Lung microvascular endothelial cell (primary cell): ENCODE data around the gene TMEM150C. TPM values are rescaled to one million over a fixed set of nuclear protein-coding genes. Genes with fewer than 3 reads are reported as not detected.
A peak's percentile ranks its signal among the peaks of the same experiment; 100 is the strongest.
"Not testable (repeated sequence)": the region's sequence is repeated elsewhere in the genome, so short reads cannot be mapped to it uniquely, and the experiment has no call there.

Source experiments
- DNase-seq, 2 donors: peaks; one replicate each; pipeline versions ENCODE4 v3.0.0 to v3.0.0-alpha.2; 2010; ENCODE audit warnings: low read depth in 2 of 2
- total RNA-seq: library from RNA; depleted of rRNA; stranded (reverse); fragments of >200 nt; gene quantifications from 2 replicates; pipeline ENCODE4 v1.2.1, GENCODE V29; 2014

The TMEM150C gene
- total RNA-seq, 1 donor from 2014 or later: 5.8 TPM

DNA sequence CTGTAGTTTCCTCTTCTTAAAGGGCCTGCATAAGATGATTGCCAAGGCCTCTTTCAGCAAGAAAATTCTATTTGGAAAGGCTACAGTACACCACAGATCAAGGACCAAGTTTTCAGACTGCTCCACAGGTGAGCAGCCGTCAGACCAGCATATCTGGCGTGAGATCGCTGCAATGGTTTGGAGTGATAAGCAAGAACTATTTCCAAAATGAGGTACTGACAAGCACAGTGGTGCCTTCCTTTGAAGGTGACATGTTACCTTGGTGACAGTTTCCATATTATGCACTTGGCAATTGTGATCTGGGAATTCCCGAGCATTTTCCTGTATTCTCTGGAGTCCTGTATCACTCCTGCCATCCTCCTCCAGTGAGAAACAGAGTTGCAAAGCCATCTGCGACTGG lies 7.3 kb upstream of the TMEM150C start:
- DNase-seq: no peak

DNA sequence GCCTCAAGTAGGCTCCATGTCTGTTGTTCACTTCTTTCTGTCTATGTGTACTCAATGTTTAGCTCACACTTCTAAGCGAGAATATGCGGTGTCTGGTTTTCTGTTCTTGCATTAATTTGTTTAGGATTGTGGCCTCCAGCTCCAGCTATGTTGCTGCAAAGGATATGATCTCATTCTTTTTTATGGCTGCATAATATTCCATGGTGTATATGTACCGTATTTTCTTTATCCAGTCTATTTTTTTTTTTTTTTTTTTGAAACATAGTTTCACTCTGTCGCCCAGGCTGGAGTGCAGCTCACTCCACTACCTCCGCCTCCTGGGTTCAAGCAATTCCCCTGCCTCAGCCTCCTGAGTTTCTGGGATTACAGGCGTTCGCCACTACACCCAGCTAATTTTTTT lies 5.7 kb upstream of the TMEM150C start:
- no peak for DNase-seq

- DNase-seq: no peak
These were observed 721 bp upstream of the TMEM150C start for GRCh38 chr4:82562564-82562854.

GRCh38 chr4:82560853-82561785 lies 669 bp downstream of the TMEM150C start:
- DNase-seq: no peak

GRCh38 chr4:82559735-82560120 lies 2.1 kb downstream of the TMEM150C start:
- no peak for DNase-seq

DNA sequence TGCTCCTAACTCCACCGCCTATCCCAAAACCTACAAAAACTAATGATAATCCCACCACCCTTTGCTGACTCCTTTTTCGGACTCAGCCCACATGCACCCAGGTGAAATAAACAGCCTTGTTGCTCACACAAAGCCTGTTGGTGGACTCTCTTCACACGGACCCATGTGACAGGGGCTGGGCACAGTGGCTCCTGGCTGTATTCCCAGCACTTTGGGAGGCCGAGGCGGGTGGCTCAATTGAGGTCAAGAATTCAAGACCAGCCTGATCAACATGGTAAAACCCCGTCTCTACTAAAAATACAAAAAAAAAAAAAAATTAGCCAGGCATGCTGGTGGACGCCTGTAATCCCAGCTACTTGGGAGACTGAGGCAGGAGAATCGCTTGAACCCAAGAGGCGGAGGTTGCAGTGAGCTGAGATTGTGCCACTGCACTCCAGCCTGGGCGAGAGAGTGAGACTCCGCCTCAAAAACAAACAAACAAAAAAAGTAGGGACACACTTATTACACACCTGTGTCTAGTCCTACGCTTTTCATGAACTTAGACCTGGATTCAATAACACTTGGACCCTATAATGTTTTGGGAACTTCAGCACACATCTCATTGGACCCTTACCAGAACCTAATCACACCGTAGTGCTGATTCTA lies 2.6 kb downstream of the TMEM150C start:
- DNase-seq: not testable (repeated sequence)

DNA sequence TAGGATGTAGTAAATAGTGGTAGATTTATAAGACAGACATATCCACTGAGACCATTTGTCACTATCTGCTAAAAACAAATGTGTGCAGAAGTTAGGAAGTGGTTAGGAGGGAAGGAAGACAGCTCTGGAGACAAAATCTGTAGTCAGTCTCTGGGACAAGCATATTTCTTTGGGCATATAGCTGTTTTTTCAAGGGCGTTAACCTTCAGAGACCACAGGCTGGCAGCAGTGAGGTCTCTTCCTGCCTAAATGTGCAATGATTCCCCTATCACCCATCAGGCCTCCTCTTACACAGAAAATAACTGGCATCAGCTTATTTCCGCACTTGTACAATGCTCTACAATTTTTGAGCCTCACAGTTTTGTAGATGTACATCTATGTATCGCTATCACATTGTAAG lies 6.5 kb downstream of the TMEM150C start:
- DNase-seq: peak in 1 of 2 donors; percentile 4

- no peak for DNase-seq
These were observed 8.8 kb downstream of the TMEM150C start for GRCh38 chr4:82553020-82553419.

DNA sequence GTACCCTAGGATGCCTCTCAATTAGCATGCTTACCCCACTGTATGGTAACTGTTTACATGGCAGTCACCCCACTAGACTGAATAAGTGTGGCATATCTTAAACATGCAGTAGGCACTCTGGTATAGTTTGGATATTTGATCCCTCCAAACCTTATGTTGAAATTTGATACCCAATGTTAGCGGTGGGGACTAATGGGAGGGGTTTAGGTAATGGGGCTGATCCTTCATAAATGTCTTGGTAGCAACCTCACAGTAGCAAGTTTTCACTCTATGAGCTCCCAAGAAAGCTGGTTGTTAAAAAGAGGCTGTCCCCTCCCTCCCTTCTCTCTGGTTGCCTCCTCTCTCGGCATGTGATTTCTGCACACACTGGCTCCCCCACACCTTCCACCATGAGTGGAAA lies 10.1 kb downstream of the TMEM150C start:
- DNase-seq: no peak

GRCh38 chr4:82547850-82548249 lies 13.9 kb downstream of the TMEM150C start:
- not testable (repeated sequence) for DNase-seq

DNA sequence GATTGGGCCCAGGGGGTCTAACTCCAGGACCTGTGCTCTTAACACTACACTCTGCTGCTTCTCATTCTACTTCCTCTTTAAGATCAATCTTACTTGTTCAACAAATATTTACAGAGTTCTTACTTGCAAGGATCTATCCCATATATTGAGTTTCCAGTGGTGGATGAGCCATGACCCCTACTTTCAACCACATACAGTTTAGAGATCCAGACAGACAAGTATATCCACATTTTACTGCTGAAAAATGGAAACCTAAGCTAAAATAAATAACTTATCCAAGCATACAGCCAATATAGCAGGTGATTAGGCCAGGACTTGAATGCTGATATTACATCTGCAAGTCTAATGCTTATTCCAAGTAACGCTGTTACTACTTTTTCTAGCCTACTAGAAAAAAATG lies 18.7 kb downstream of the TMEM150C start:
- DNase-seq: no peak

- no peak for DNase-seq
These were observed 19.1 kb downstream of the TMEM150C start for GRCh38 chr4:82542642-82543041.

DNA sequence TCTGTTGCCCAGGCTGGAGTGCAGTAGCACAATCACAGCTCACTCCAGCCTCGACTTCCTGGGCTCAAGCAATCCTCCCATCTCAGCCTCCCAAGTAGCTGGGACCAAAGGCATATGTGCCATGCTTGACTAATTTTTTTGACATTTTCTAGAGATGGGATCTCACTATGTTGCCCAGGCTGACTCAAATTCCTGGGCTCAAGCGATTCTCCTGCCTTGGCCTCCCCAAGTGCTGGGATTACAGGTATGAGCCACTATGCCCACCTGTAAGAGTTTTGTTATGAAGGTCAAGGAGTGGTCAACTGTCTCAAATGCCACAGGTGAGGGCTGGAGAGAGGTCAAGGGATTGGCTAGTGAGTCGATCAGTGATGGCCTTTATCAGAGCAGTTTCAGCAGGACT lies 32.5 kb downstream of the TMEM150C start:
- no peak for DNase-seq

GRCh38 chr4:82528868-82529267 lies 32.9 kb downstream of the TMEM150C start:
- DNase-seq: no peak

DNA sequence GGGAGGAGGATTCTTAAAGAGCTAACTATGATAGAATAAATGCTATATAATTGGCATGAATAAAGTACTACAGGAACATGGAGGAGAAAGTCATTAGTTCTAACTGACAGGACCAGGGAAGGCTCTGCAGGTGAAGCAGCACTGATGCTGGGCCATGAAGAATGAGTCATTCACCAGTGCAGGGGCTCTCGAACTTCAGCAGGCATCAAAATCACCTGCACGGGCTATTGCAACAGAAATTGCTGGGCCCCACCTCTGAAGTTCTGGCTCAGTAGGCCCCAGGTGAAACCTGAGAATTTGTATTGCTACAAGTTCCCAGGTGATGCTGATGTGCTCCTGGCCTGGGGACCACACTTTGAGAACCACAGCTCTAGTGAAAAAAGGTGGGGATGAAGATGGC lies 33.7 kb downstream of the TMEM150C start:
- DNase-seq: no peak

GRCh38 chr4:82525307-82525911 lies 36.4 kb downstream of the TMEM150C start:
- DNase-seq: no peak

DNA sequence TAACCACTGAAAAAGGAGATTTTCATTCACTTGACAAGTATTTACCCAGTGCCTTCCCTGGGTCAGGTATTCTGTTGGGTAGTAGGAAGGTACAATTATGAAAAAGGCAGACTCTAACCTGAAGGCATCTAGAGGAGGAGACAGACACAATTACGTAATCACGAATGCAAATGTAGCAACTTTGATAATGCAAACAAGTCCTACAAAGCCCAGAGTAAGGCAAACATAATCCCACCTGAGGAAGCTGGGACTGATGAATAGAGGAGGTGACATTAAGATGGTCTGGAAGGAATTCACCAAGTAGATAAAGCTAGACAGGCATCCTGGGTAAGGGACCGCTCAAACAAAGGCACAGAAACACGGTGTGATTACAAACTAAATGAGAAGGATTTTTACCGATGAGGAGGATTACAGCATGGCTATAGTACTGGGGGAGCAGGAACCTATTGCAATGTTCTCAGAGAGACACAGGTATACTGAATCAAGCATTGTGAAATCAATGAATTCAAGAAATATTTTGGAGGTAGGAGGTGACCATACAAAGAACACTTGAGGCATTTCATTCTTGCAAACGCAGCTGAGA lies 37.1 kb downstream of the TMEM150C start:
- no peak for DNase-seq

DNA sequence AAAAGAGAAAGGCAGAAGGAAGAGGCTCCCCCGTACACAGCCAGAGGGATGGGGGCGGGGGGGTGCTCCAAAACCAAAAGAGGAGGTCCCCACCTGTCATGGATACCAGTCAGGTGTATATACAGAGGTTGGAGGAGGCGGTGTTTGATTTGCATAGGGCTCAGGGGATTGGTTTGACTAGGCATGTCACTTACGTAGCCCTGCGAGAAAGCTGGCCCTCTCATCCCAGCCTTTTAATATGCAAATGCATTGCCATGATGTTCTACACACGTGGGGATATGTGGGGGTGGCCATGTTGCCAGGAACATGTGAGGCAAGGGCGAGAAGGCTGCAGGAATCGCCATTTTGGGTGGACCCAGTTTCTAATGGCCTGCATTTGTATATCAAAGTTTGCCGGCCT lies 38.6 kb downstream of the TMEM150C start:
- no peak for DNase-seq

GRCh38 chr4:82522472-82522871 lies 39.3 kb downstream of the TMEM150C start:
- no peak for DNase-seq

- no peak for DNase-seq
These were observed 40.5 kb downstream of the TMEM150C start for GRCh38 chr4:82521283-82521682.

DNA sequence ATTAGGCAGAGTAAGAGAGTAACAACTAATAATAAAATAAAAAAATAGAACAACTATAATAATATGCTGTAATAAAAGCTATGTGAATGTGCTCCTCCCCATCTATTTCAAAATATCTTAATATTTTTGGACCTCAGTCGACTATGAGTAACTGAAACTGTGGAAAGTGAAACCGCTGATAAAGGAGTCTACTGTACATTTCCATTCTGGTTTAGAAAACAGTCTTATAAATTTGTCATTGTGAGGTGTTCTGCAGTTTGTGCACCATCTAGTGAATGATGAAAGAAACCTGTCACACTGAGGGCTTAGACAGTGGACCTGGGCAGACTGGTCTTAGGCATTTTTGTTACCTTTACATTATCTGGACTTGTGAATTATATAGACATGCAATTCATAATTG lies 42.0 kb downstream of the TMEM150C start:
- no peak for DNase-seq

DNA sequence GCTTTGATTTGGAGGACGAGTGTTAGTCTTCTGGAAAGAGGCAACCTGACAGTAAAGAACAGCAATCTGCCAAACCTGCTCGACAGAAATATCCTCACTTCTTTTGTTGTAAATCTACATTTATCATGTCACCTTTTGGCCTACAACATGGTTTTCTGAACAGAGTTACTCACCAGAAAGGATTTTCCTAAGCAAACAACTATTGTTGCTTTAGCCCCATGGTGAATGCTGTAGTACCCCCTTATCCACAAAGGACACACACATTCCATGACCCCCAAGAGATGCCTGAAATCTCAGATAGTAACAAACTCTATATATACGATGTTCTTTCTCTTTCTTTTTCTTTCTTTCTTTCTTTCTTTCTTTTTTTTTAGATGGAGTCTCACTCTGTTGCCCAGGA lies 42.7 kb downstream of the TMEM150C start:
- DNase-seq: peak; percentile 17 to 19
